LHCN-M2 (cell line): Measurements from ENCODE around the gene GDPD5. TPM values are rescaled to one million over a fixed set of nuclear protein-coding genes. Genes with fewer than 3 reads are reported as not detected.

Source experiments
- DNase-seq: peaks from one replicate; pipeline ENCODE4 v3.0.0-alpha.2; 2012; ENCODE audit warnings: low read depth
- total RNA-seq: library from RNA; depleted of rRNA; stranded (reverse); fragments of >200 nt; gene quantifications from 2 replicates; pipeline ENCODE4 v1.2.3, GENCODE V29; 2014

Gene GDPD5
- total RNA-seq, 1 experiment from 2014 or later, result 1.6 TPM

DNA sequence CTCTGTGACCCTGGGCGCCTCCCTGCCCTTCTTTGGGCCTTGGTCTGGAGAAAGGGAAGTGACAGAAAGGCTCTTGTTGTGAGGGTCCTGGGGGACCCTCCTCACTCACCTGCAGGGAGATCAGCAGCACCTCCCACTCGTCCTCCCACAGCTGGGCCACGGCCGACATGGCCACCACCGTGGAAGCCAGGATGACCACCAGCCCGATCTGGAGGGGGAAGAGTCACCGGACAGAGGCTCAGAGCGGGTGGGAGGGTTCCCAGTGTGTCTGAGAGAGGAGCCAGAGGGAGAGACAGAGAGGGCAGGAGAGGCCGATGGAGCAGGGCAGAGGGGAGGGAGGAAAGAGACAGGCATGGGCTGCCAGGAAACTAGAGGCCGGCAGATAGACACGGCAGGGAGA lies 76.0 kb downstream of the GDPD5 start:
- DNase-seq, result no peak

GRCh38 chr11:75449271-75449670 lies 76.5 kb downstream of the GDPD5 start:
- no peak for DNase-seq

GRCh38 chr11:75447415-75447814 lies 78.3 kb downstream of the GDPD5 start:
- no peak for DNase-seq

- peak; percentile 34 for DNase-seq
Observed at GRCh38 chr11:75445315-75445953, 80.3 kb downstream of the GDPD5 start.

GRCh38 chr11:75443043-75443442 lies 82.7 kb downstream of the GDPD5 start:
- DNase-seq, result no peak

GRCh38 chr11:75442161-75442885 lies 83.4 kb downstream of the GDPD5 start:
- DNase-seq, result no peak

GRCh38 chr11:75441804-75442132 lies 84.0 kb downstream of the GDPD5 start:
- no peak for DNase-seq

- no peak for DNase-seq
Observed at GRCh38 chr11:75440960-75441803, 84.6 kb downstream of the GDPD5 start.

DNA sequence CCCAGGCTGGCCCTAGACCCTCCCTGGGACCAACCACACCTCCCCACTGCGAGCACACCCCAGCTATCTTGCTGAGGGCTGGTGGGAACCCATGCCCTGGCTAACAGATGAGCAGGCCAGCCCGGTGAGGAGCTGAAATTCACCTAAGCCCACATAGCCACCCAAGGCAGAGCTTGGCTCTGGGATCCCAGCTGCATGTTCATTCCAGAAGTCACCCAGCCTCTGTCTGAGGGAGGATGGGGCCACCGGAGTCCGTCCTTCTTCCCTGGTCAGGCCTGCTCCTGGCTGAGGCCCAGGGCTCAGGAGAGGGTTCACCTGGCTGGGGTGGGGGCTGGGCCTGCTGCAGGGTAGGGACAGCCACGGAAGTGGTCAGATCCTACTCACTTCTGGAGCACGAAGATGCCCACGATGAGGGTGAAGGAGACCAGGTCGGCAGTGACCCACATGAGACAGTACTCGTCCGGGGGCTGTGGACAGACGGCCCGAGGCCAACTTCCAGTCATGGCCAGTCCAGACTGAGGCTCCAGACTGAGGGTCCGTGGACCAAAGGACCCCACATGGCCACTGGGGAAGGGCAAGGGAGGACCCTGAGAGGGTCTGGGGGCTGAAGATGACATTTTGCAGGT lies 86.1 kb downstream of the GDPD5 start:
- DNase-seq, result no peak

GRCh38 chr11:75439026-75439425 lies 86.7 kb downstream of the GDPD5 start:
- DNase-seq, result no peak

DNA sequence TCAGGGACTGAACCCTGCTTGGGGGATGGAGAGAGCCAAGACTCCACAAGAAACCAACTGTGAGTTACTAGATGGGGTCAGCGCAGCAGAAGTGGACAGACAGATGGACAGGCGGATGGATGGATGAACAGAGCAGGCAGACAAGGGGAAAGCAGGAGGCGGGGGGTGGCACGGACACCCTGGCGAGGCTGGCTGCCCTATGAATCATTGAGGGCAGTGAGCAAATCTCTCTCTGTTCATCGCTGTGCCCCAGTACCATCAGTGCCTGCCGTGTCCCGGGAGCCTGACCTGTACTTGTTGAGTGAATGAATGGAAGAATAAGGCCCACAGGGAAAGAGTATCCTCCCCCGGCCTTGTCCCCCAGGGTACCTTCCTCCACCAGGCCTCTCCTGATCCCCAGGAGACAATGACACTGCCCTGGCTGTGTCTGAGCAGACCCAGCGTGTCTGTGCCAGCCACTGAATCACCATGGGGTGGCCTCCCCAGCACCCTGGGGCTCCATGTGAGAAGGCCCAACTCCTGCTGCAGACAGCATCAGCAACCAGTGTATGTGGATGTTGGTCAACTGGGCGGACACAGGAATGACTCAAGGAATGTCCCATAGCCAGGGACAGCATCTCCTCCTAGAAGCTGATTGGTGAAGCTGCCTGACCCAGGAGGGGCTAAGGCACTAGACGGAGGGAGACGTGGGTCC lies 87.6 kb downstream of the GDPD5 start:
- DNase-seq, result no peak

DNA sequence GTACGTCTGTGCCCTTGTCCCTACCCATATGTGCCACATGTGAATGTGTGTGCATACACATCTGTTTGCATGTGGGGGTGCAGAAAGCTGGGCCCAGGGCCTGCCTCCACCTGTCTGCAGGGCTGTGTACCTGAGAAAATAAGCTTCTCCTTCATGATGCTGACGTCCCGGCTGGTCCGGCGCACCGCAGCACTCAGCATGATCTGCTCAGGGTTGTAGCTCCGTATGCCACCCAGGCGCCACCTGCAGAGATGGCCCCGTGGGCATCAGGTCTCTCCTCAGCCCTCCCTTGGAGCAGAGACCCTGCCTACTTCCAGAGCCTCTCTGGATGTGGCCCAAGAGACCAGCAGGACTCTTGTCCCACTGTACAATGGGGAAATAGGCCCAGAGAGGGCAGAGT lies 88.9 kb downstream of the GDPD5 start:
- no peak for DNase-seq

DNA sequence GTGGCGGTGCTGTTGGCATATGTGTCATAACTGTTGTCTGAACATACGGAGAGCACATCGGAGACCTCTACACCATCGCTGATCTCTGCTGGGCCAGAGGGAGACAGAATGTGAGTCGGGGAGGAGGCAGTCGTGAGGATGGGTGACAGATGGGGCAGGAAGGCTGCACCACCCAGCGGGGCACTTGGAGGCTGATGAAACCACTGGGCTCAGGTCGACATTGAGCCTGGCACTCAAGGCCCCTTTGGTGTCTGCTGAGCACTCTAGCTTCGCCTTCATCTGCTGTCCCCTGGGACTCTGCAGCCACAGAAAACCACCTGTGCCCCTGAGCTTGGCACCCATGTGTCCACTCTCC lies 90.2 kb downstream of the GDPD5 start:
- no peak for DNase-seq

DNA sequence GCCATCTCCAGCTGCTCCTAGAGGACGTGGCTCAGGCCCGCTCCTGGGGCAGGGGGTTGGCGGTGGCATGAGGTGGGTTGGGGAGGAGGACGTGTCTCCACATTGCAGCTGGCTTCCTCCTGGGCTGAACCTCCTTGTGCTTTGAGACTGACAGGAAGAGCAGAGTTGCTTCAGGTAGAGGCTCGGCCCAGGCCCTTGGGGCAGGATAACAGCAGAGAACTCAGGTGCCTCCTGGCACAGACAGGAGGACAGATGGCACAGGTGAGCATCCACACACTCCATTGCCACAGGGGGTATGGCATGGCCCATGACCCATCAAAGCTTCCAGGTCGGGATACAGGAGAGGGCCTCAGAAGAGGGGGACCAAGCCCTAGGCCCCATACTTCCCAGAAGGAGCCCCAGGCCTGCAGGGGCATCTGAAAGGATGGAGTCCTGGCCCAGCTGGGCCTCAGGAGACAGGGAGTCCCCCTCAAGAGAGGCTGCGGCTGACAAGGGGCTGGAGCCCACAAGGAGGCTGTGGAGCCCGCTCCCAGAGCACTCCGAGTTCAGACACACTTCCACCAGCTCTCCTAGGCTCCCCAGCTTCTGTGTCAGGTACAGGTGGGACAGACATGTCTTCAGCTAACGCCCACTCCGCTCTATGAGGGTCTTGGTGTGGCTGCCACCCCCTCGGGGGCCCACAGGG lies 90.7 kb downstream of the GDPD5 start:
- no peak for DNase-seq

- no peak for DNase-seq
Observed at GRCh38 chr11:75434051-75434450, 91.7 kb downstream of the GDPD5 start.

DNA sequence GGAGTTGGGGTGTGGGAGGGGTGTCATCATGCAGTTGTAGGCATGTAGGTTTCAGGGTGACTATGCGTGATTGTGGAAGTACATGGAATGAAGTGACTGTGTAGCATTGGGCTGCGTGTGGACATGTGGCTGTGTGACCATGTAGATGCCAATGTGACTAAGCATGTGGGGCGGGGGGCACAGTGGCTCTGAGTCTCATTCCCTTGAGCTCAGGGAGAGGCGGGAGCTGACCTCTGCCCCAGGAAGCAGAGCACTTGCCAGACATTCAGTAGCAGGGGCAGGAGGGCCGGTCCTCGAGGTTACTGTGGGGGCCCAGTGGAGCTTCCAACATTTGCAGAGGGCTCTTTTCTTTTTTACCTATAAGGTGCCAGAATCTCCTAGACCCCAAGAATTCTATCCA lies 92.3 kb downstream of the GDPD5 start:
- DNase-seq, result no peak

DNA sequence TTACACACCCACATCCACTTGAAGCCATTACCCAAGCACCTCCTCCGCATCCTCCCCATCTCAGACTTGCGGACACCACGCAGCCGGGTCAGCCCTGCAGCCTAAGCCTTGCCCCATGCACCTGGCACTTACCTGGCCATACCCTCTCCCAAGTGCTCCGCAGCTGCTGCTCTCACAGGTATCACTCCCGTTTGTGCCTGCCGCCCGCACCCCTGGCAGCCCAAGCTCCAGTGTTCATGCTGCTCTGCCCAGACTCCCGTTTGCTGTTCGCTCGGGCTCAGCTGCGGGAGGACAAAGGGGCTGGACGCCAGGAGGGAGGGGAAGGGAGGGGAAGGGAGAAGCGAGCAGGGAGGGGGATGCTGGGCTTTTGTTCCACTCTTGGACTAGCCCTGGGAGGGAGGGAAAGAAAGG lies 92.8 kb downstream of the GDPD5 start, which contains the start of gene KLHL35:
Gene KLHL35 (minus strand): TSS at position 293 of the 411 bp plus-strand sequence. CDS start 2,574 bp downstream, outside the sequence.
- no peak for DNase-seq

DNA sequence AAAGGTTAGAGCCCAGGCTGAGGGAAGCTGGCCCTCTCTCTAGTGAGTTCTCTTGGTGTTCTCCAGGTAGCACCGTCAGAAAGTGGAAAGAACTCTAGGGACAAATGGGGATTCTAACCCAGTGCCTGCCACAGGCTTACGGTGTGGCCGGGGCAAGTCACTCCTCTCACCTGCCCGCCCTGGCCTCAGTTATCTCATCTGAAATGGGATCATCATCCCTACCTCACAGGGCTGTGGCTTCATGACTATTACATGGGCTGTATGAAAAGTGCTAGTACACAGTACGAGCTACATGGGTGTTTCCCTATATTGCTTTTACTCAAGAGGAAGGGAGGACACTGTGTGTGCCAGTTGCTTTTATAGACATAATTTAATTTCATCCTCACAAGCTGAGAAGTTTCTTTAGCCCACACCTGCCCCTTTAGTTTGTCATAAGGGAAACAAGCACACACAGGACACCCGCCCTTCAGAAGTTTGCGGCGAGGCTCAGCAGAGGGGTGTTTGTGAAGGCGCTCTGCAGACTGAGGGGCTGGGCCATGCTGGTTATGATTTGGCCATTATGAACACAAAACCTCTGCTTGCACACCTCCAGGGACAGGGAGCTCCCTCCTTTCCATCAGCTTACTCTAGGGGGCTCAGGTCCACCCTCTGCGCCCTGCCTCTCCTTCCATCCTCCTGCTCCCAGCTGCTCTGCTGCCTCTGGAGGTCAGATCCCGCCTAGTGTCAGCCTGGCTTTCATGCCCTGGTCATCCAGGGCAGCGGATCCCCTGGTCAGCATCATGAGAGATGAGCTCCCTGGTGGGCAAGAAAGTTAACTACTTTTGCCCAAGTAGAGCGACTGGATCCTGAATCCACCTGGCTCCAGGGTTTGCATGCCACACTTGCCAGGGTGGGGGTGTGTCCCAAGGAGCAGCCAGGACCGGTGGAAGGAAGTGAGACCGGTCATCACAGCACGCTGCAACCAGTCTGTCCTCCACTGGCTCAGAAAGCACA lies 93.9 kb downstream of the GDPD5 start:
- DNase-seq, result peak; percentile 26

- DNase-seq, result no peak
Observed at GRCh38 chr11:75430714-75431532, 94.8 kb downstream of the GDPD5 start.
